ENCODE data around the gene FADS1. TPM values are rescaled to one million over a fixed set of nuclear protein-coding genes. Genes with fewer than 3 reads are reported as not detected.

Gene FADS1
- total RNA-seq, 2 experiments from 2014 or later: not detected

DNA sequence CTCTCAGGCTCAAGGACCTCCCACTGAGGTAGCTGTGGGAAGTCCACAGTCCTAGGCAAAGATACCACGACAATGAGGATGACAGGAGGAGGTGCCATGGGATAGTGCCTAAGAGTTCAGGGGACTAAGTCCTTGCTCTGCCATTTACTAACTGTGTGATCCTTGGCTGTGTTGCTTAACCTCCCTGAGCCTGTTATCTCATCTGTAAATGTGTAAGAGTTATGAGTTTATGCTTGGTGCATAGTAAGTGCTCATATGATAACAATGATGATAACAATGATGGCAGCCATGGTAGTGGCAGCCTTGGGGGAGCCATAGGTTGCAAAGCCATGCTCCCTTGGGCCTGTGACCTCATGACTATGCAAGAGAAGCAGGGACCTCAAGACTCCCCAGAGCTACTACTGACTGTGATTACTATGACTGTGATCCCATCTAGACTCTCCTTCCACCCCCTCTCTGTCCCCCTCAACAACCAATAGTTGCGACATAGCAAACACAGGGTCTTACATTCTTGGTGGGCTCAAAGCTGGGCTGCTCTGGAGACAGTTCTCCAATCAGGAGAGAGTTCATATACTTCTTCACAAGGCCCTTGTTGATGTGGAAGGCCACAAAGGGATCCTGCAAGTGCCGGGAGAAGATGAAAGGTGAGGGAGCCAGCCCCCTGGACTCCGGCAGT lies 3.9 kb downstream of the FADS1 start:
- no peaks in the 10 kb centered on the region for H3K79me2 ChIP-seq (ENCODE audit: insufficient read depth, low read depth, low read length)
- no peak overlapping the region for H3K4me2 ChIP-seq (ENCODE audit: low read length)
- no peak for DNase-seq (ENCODE audit: low spot score)
- H3K9me3 ChIP-seq (ENCODE audit: low read length): no peaks in the 10 kb centered on the region
- ChIA-PET POLR2A (interaction anchor here (0.6 kb wide), 1 partner anchor 173 kb away, joined by 4 read pairs; no protein-coding TSS in a partner anchor), CTCF (ENCODE audit: unreplicated experiment) (no interaction called here)
- H3K4me3 ChIP-seq (ENCODE audit: low read depth, low read length, poor library complexity, severe bottlenecking): no peak overlapping the region
- no peaks in the 10 kb centered on the region for H3K36me3 ChIP-seq (ENCODE audit: insufficient read depth, low read length)
- no peak overlapping the region for H2AFZ ChIP-seq (ENCODE audit: low read length)
- intact Hi-C loops (cut with micrococcal nuclease; ENCODE audit: unreplicated experiment): no loop called here
- H3K4me1 ChIP-seq (ENCODE audit: insufficient read depth, low read length, poor library complexity, severe bottlenecking): no peaks in the 10 kb centered on the region
- TF ChIP-seq, protein P1, sequence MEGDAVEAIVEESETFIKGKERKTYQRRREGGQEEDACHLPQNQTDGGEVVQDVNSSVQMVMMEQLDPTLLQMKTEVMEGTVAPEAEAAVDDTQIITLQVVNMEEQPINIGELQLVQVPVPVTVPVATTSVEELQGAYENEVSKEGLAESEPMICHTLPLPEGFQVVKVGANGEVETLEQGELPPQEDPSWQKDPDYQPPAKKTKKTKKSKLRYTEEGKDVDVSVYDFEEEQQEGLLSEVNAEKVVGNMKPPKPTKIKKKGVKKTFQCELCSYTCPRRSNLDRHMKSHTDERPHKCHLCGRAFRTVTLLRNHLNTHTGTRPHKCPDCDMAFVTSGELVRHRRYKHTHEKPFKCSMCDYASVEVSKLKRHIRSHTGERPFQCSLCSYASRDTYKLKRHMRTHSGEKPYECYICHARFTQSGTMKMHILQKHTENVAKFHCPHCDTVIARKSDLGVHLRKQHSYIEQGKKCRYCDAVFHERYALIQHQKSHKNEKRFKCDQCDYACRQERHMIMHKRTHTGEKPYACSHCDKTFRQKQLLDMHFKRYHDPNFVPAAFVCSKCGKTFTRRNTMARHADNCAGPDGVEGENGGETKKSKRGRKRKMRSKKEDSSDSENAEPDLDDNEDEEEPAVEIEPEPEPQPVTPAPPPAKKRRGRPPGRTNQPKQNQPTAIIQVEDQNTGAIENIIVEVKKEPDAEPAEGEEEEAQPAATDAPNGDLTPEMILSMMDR (conservative IDR thresholded peaks at IDR 0.05; ENCODE audit: low read length): no peak
- no peak for TF ChIP-seq EZH2phosphoT487 (IDR thresholded peaks at IDR 0.05; ENCODE audit: borderline replicate concordance, low read depth, low read length)
- no peaks in the 10 kb centered on the region for H3K9me2 ChIP-seq (ENCODE audit: insufficient read depth, low read length)
- H4K20me1 ChIP-seq (ENCODE audit: insufficient read depth, low read length): no peaks in the 10 kb centered on the region
- no peak overlapping the region for H3K27ac ChIP-seq (ENCODE audit: low read depth, low read length, poor library complexity, severe bottlenecking)
- BruUV-seq (replicated peaks): no TSS peak

DNA sequence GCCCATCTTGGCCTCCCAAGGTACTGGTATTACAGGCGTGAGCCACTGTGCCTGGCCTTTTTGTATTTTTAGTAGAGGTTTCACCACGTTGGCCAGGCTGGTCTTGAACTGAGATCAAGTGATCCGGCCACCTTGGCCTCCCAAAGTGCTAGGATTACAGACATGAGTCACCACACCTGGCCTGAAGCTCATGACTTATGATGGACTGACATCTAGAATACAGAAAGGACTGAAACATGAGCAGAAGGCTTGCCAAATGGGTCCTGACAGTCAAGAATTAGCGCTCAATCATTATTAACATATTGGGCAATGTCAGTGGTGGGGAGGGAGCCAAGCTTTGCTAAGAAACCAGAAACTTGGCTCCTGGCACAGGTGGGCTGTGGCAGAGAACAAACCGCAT lies 5.0 kb downstream of the FADS1 start:
- ChIA-PET CTCF (ENCODE audit: unreplicated experiment) (no interaction called here), POLR2A (no interaction called here)
- Histone ChIP-seq H3K4me3 (ENCODE audit: low read depth, low read length, poor library complexity, severe bottlenecking) (no peak overlapping the region), H3K36me3 (ENCODE audit: insufficient read depth, low read length) (no peaks in the 10 kb centered on the region), H2AFZ (ENCODE audit: low read length) (no peak overlapping the region), H3K4me1 (ENCODE audit: insufficient read depth, low read length, poor library complexity, severe bottlenecking) (no peaks in the 10 kb centered on the region), H3K4me2 (ENCODE audit: low read length) (no peak overlapping the region), H3K9me3 (ENCODE audit: low read length) (no peaks in the 10 kb centered on the region), H4K20me1 (ENCODE audit: insufficient read depth, low read length) (no peaks in the 10 kb centered on the region), H3K79me2 (ENCODE audit: insufficient read depth, low read depth, low read length) (no peaks in the 10 kb centered on the region), H3K27ac (ENCODE audit: low read depth, low read length, poor library complexity, severe bottlenecking) (no peak overlapping the region), H3K9me2 (ENCODE audit: insufficient read depth, low read length) (no peaks in the 10 kb centered on the region)
- TF ChIP-seq EZH2phosphoT487 (IDR thresholded peaks at IDR 0.05; ENCODE audit: borderline replicate concordance, low read depth, low read length): no peak
- TF ChIP-seq, protein P1 (conservative IDR thresholded peaks at IDR 0.05; ENCODE audit: low read length): no peak
- BruUV-seq (replicated peaks): no TSS peak
- intact Hi-C loops (cut with micrococcal nuclease; ENCODE audit: unreplicated experiment): no loop called here
- DNase-seq (ENCODE audit: low spot score): no peak

DNA sequence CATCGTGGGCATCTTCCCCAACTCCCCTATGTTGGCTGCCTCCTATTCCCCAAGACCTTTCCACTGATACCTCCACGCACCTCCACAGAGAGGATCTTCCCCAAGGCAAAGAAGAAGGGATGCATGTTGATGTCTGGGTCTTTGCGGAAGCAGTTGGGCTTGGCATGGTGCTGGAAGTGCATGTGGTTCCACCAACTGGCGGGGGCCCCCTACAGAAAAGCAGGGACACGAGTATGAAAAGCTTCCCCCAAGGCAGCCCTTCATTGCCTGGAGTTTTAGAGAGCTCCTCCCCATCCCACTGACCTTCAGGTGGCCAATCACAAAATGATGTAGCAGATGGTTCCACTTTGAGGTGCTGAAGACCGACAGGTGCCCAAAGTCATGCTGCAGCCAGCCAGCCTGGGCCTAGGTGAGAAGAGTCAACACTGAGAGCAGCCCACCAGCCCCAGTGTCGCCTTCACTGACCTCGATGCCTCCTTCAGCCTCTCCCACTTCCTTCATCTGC lies 6.1 kb downstream of the FADS1 start:
- no TSS peak for BruUV-seq (replicated peaks)
- Histone ChIP-seq H3K4me2 (ENCODE audit: low read length) (no peak overlapping the region), H3K36me3 (ENCODE audit: insufficient read depth, low read length) (no peaks in the 10 kb centered on the region), H4K20me1 (ENCODE audit: insufficient read depth, low read length) (no peaks in the 10 kb centered on the region), H3K9me3 (ENCODE audit: low read length) (no peaks in the 10 kb centered on the region), H2AFZ (ENCODE audit: low read length) (no peak overlapping the region), H3K27ac (ENCODE audit: low read depth, low read length, poor library complexity, severe bottlenecking) (no peak overlapping the region), H3K79me2 (ENCODE audit: insufficient read depth, low read depth, low read length) (no peaks in the 10 kb centered on the region), H3K4me3 (ENCODE audit: low read depth, low read length, poor library complexity, severe bottlenecking) (no peak overlapping the region), H3K9me2 (ENCODE audit: insufficient read depth, low read length) (no peaks in the 10 kb centered on the region), H3K4me1 (ENCODE audit: insufficient read depth, low read length, poor library complexity, severe bottlenecking) (no peaks in the 10 kb centered on the region)
- no peak for TF ChIP-seq EZH2phosphoT487 (IDR thresholded peaks at IDR 0.05; ENCODE audit: borderline replicate concordance, low read depth, low read length)
- TF ChIP-seq, protein P1 (conservative IDR thresholded peaks at IDR 0.05; ENCODE audit: low read length): no peak
- intact Hi-C loops (cut with micrococcal nuclease; ENCODE audit: unreplicated experiment): no loop called here
- CTCF ChIA-PET (ENCODE audit: unreplicated experiment): no interaction called here
- POLR2A ChIA-PET: interaction anchor here (0.6 kb wide), 1 partner anchor 60 kb away, joined by 3 read pairs; no protein-coding TSS in a partner anchor
- DNase-seq (ENCODE audit: low spot score): no peak

All from OCI-LY7 (cell line).